HepG2 (cell line): ENCODE data around the gene MINDY2. TPM values are rescaled to one million over a fixed set of nuclear protein-coding genes. Genes with fewer than 3 reads are reported as not detected.

ENCODE experiments used
- ATAC-seq: fragments of 200-7000 bp; cut with Tn5 transposase; 3 replicates; pipeline ENCODE4 v1.9.1; 2020; ENCODE audit warnings: mild to moderate bottlenecking, moderate library complexity
- BruUV-seq: library from RNA; stranded (reverse); fragments of 400-500 nt; replicated peaks from 2 replicates; lab custom pipeline; 2021; lab: Mats Ljungman, UMichigan
- CTCF ChIA-PET: fragments of 300-600 bp; formaldehyde crosslinking; extraction: SDS; loops from one replicate; lab custom pipeline; 2021; ENCODE audit warnings: low total read pairs, inconsistent platforms, low intra/inter-chr PET ratio; lab: Yijun Ruan, JAX
- POLR2A ChIA-PET: fragments of 350-600 bp; sonication (Branson Sonifier 250); formaldehyde crosslinking; loops from one replicate; lab custom pipeline; 2020; ENCODE audit warnings: antibody characterized with exemption, inconsistent platforms; lab: Yijun Ruan, JAX
- DNase-seq: peaks from one replicate; pipeline ENCODE4 v3.0.0-alpha.2; 2015; ENCODE audit warnings: low spot score
- FAIRE-seq: peaks from 3 replicates; lab custom pipeline; 2011; peaks lifted over from hg19 to GRCh38; lab: Jason Lieb, UNC
- H2AFZ ChIP-seq: one replicate; pipeline ENCODE4 v1.6.1; 2011; ENCODE audit warnings: low read length, inconsistent platforms
- H3K27ac ChIP-seq: fragments of 300-600 bp; 3 replicates; pipeline ENCODE4 v1.8.0; 2011; ENCODE audit warnings: mixed run types, mild to moderate bottlenecking, mixed read lengths, low read length, inconsistent platforms; ENCODE audit not compliant: insufficient read depth; ENCODE audit errors: extremely low read length
- H3K27me3 ChIP-seq, 2 experiments: fragments of 200-600 bp in 1 of 2; 2 replicates in 1 of 2; 3 replicates in 1 of 2; pipeline versions ENCODE4 v1.6.0 to v1.8.0; 2011; ENCODE audit warnings: low read length in 2 of 2, mild to moderate bottlenecking in 2 of 2, moderate library complexity in 2 of 2, inconsistent platforms in 1 of 2; ENCODE audit not compliant: insufficient read depth in 2 of 2, control insufficient read depth in 1 of 2
- H3K36me3 ChIP-seq, 2 experiments: fragments of 200-600 bp in 1 of 2; replicated peaks in 1 of 2; 2 replicates in 1 of 2; 3 replicates in 1 of 2; pipeline versions ENCODE4 v1.5.1 to v1.8.0; 2011; ENCODE audit warnings: low read length in 2 of 2, inconsistent platforms in 1 of 2; ENCODE audit not compliant: insufficient read depth in 2 of 2, control insufficient read depth in 1 of 2
- H3K4me1 ChIP-seq: 2 replicates; pipeline ENCODE4 v1.5.1; 2012; ENCODE audit warnings: low read length, inconsistent platforms; ENCODE audit not compliant: insufficient read depth
- H3K4me2 ChIP-seq: 2 replicates; pipeline ENCODE4 v1.6.0; 2011; ENCODE audit warnings: low read depth, low read length, inconsistent platforms
- H3K4me3 ChIP-seq, 3 experiments: fragments of 200-600 bp in 1 of 3; sonication (generic), shearing (Covaris generic) in 1 of 3; replicated peaks in 1 of 3; 2 replicates each; pipeline ENCODE4 v1.5.1; 2011 to 2016; ENCODE audit warnings: low read length in 3 of 3, inconsistent platforms in 2 of 3, low read depth in 2 of 3, mild to moderate bottlenecking in 2 of 3, control low read depth in 1 of 3, mixed read lengths in 1 of 3; ENCODE audit not compliant: insufficient read depth in 1 of 3
- H3K79me2 ChIP-seq: one replicate; pipeline ENCODE4 v1.6.1; 2011; ENCODE audit warnings: low read length, inconsistent platforms; ENCODE audit not compliant: insufficient read depth
- H3K9ac ChIP-seq: 2 replicates; pipeline ENCODE4 v1.6.0; 2011; ENCODE audit warnings: mild to moderate bottlenecking, low read depth, low read length, inconsistent platforms; ENCODE audit not compliant: insufficient read depth
- H3K9me3 ChIP-seq: 2 replicates; pipeline ENCODE4 v1.5.1; 2012; ENCODE audit warnings: mild to moderate bottlenecking, low read length
- H4K20me1 ChIP-seq: 2 replicates; pipeline ENCODE4 v1.6.0; 2011; ENCODE audit warnings: inconsistent platforms, mild to moderate bottlenecking, low read length, moderate library complexity; ENCODE audit not compliant: insufficient read depth
- JARID2 ChIP-seq: sonication (generic); formaldehyde crosslinking; IDR thresholded peaks from 2 replicates; pipeline ENCODE4 v1.8.1; 2023; ENCODE audit warnings: missing genetic modification reagents, inconsistent platforms; ENCODE audit not compliant: insufficient replicate concordance
- ZBTB46 ChIP-seq: sonication (generic); formaldehyde crosslinking; IDR thresholded peaks from 2 replicates; pipeline ENCODE4 v1.4.0; 2020; ENCODE audit warnings: mild to moderate bottlenecking, missing genetic modification reagents, borderline replicate concordance
- ZNF547 ChIP-seq: sonication (generic); formaldehyde crosslinking; IDR thresholded peaks from 2 replicates; pipeline ENCODE4 v1.5.1; 2020; ENCODE audit warnings: mild to moderate bottlenecking, missing genetic modification reagents
- WGBS: methylation state at CpG from one replicate; pipeline ENCODE4 v1.1.6; 2017; ENCODE audit warnings: low lambda C conversion rate; 5-methylcytosine and 5-hydroxymethylcytosine counted together
- in situ Hi-C: cut with HindIII; loops from 2 replicates; pipeline ENCODE4 v1.10.0; 2017; ENCODE audit warnings: low pct_unique_long_range_greater_than_20kb; ENCODE audit not compliant: extremely low pct_ligation_motif_present
- intact Hi-C: fragments of 100-400 bp; cut with micrococcal nuclease; formaldehyde crosslinking; loops from one replicate; pipeline ENCODE4 v1.10.0; 2022; ENCODE audit not compliant: unreplicated experiment
- polyA plus RNA-seq, 8 experiments: library from polyadenylated mRNA; depleted of rRNA in 3 of 8; stranded (reverse) in 7 of 8; unstranded in 1 of 8; fragments of >200 nt; fragmentation: Illumina TruSeq in 4 of 8; extraction: Trizol in 4 of 8; gene quantifications; 2 replicates each; pipeline versions ENCODE4 v1.2.1 to v1.2.3, GENCODE V29; 2011 to 2016; ENCODE audit warnings: low read depth in 4 of 8, missing spikeins in 1 of 8, mixed read lengths in 1 of 8; ENCODE audit not compliant: insufficient read depth in 1 of 8
- total RNA-seq, 5 experiments: library from RNA; depleted of rRNA; stranded (reverse); fragments of >200 nt; fragmentation: Illumina TruSeq; extraction: Trizol; gene quantifications; 2 replicates each; pipeline ENCODE4 v1.2.3, GENCODE V29; 2016; ENCODE audit warnings: low read depth in 1 of 5
- TF ChIP-seq, protein P1 (sequence below): sonication (generic); formaldehyde crosslinking; IDR thresholded peaks from 2 replicates; pipeline ENCODE4 v1.9.0; 2022; ENCODE audit warnings: missing genetic modification reagents, mild to moderate bottlenecking, borderline replicate concordance

Gene MINDY2
- total and polyA plus RNA-seq, 2 of the 13 experiments (the other 11 are each of a cell fraction or from before 2014, with no cell fraction given) = 7.2 to 12.6 TPM

GRCh38 chr15:58873267-58873666 is 102.2 kb downstream of the MINDY2 start:
- Histone ChIP-seq H3K4me2 (no peak overlapping the region), H4K20me1 (peaks cover 2% of the 10 kb centered on the region; the same call in 1 of the 2 replicates), H3K27me3 (no peaks in the 10 kb centered on the region), H3K9ac (no peak overlapping the region), H3K79me2 (peaks cover 26% of the 10 kb centered on the region), H3K4me3 (no peak overlapping the region), H3K9me3 (no peaks in the 10 kb centered on the region), H3K4me1 (peaks cover 15% of the 10 kb centered on the region), H3K27ac (no peak overlapping the region), H3K36me3 (peaks cover 1 to 29% of the 10 kb centered on the region in 2 experiments; a peak in 3 of 5 replicates), H2AFZ (no peak overlapping the region)
- 100% methylated on average over 1 of the region's 1 CpG for WGBS
- CTCF ChIA-PET = no interaction called here
- TF ChIP-seq JARID2 (CRISPR knock-in tag) (no peak), ZBTB46 (no peak), ZNF547 (CRISPR knock-in tag) (no peak)
- TF ChIP-seq, protein P1, sequence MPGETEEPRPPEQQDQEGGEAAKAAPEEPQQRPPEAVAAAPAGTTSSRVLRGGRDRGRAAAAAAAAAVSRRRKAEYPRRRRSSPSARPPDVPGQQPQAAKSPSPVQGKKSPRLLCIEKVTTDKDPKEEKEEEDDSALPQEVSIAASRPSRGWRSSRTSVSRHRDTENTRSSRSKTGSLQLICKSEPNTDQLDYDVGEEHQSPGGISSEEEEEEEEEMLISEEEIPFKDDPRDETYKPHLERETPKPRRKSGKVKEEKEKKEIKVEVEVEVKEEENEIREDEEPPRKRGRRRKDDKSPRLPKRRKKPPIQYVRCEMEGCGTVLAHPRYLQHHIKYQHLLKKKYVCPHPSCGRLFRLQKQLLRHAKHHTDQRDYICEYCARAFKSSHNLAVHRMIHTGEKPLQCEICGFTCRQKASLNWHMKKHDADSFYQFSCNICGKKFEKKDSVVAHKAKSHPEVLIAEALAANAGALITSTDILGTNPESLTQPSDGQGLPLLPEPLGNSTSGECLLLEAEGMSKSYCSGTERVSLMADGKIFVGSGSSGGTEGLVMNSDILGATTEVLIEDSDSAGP (CRISPR knock-in tag) = no peak
- FAIRE-seq = no peak
- POLR2A ChIA-PET = no interaction called here
- DNase-seq = no peak
- in situ Hi-C loops = no loop called here
- no peak for ATAC-seq
- no TSS peak for BruUV-seq
- intact Hi-C loops = no loop called here
